ENCODE results near the gene ANKRD11.
"Not testable (repeated sequence)": the region's sequence is repeated elsewhere in the genome, so short reads cannot be mapped to it uniquely, and the experiment has no call there.

Gene ANKRD11

DNA sequence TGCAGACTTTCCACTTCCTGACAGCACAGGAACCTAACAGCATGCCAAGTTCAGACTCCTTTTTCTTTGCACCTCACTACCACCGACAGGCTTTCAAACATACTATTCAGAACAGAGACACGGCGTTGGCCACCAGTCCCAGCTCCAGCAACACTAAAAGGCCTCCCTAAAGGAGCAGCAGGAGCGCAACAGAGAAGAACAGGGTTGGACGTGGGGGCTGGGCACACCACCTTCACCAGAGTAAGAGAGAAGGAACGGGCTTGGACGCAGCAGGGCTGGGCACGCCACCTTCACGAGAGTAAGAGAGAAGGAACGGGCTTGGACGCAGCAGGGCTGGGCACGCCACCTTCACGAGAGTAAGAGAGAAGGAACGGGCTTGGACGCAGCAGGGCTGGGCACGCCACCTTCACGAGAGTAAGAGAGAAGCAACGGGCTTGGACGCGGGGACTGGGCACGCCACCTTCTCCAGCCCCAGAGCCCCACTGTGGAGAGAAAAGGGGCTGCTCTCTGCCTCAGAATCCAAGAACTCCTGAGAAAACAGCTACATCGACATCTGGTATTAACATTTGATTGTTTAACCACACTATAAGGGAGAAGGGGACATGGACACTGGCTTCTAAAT lies 56.9 kb downstream of the ANKRD11 start:
- DNase-seq (ENCODE audit: low read depth in 3 of 3, low spot score in 1 of 3) = not testable (repeated sequence)

DNA sequence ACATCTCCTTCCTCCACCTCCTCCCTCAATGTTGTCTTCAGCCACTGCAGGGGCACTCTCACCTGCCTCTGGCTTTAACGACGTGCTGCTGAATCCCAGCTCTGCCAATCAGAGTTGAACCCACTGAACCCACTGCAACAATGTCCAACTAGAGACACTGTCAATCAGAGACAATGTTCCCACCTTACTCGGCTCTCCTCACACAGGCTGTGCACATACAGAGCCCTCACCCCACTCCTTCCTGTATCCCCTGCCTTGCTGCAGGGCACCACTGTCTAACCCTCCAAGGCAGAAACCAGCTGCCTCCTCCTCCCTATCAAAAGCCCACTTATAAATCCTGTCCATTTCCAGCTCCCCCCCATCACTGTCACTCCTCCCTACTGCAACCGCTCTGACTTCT lies 58.7 kb downstream of the ANKRD11 start:
- DNase-seq (ENCODE audit: low read depth in 3 of 3, low spot score in 1 of 3) = no peak

DNA sequence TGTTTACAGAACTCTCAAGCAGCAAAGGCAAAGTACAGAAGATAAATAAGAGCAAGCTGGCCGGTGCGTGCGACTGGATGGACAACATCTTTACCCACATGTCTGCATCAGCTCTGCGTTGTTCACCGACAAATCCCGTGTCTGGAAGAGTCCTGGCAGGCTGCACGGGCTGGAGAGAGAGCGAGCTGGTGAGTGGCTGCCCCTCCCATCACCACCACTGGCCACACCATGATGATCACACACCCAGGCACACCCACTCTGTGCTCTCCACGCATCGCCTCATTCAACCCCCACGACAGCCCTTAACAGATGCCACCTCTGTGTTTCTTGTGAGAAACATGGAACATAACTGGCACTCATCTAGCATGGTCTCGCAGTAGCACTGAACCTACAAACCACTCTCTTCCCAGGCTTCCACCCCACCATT lies 59.2 kb downstream of the ANKRD11 start:
- no peak for DNase-seq (ENCODE audit: low read depth in 3 of 3, low spot score in 1 of 3)

- no peak for DNase-seq (ENCODE audit: low read depth in 3 of 3, low spot score in 1 of 3)
Measured at GRCh38 chr16:89430436-89431157, 59.8 kb downstream of the ANKRD11 start.

GRCh38 chr16:89428605-89429004 lies 61.8 kb downstream of the ANKRD11 start:
- not testable (repeated sequence) for DNase-seq (ENCODE audit: low read depth in 3 of 3, low spot score in 1 of 3)

- no peak for DNase-seq (ENCODE audit: low read depth in 3 of 3, low spot score in 1 of 3)
Measured at GRCh38 chr16:89426736-89427530, 63.4 kb downstream of the ANKRD11 start.

GRCh38 chr16:89425523-89425922 lies 64.8 kb downstream of the ANKRD11 start:
- DNase-seq (ENCODE audit: low read depth in 3 of 3, low spot score in 1 of 3) = no peak

DNA sequence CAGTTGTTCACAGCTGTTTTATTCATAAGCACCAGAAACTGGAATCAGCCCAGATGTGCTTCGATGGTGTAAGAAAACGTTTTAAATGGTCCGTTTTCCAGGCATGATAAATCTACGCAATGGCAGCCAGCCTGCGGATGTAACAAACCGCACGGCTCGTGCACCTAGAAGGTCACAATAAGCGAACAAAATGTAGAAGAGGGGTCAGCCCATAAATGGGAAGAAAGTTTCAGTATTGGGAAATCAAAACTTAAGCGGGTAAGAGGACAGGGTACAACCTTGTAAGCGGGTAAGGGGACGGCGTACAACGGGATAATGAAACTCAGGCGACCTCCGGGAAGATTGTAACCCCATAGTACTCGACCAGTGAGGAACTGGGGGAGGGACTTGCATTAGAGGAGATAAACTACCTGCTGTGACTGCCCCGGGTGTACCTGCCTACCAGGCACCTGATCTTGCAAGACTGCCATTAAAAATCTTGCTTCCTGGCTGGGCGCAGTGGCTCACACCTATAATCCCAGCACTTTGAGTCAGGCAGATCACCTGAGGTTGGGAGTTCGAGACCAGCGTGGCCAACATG lies 66.6 kb downstream of the ANKRD11 start:
- no peak for DNase-seq (ENCODE audit: low read depth in 3 of 3, low spot score in 1 of 3)

DNA sequence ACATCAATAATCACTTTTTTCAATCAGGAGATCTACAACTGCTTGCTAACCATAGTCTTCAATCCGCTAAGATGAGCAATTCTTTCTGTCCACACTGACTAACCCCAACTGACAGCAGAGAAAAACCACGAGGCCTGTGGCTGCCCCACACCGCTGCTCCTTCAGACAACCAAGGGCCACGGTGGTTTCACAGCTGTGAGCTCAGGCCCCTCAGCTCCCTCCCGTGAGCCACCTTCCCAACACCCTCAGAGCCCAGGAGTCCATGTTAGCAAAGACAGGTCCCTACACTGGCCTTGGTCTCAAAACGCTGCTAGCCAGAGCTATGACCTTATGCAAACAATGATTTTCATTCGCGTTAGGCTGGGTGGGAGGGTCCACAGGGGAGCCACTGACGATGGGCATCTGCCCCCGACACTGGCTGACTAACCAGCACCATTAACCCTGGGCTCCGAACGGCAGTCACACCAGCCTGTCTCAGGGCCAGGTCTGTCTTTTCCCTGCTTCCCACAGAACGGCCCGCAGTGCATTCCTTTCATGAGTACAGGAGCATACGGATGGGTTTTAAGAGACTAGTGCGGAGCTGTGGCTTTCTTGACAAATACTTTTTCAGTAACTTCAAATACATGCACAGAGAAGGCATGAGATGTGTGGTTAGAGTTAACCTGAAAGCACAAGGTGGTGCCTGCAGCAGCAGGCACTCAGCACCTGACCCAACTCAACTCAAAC lies 67.3 kb downstream of the ANKRD11 start:
- DNase-seq (ENCODE audit: low read depth in 3 of 3, low spot score in 1 of 3) = no peak

- DNase-seq (ENCODE audit: low read depth in 3 of 3, low spot score in 1 of 3) = no peak
Measured at GRCh38 chr16:89422527-89422904, 67.8 kb downstream of the ANKRD11 start.

- DNase-seq (ENCODE audit: low read depth in 3 of 3, low spot score in 1 of 3) = not testable (repeated sequence)
Measured at GRCh38 chr16:89421300-89421699, 69.1 kb downstream of the ANKRD11 start.

- no peak for DNase-seq (ENCODE audit: low read depth in 3 of 3, low spot score in 1 of 3)
Measured at GRCh38 chr16:89420204-89420603, 70.2 kb downstream of the ANKRD11 start.

DNA sequence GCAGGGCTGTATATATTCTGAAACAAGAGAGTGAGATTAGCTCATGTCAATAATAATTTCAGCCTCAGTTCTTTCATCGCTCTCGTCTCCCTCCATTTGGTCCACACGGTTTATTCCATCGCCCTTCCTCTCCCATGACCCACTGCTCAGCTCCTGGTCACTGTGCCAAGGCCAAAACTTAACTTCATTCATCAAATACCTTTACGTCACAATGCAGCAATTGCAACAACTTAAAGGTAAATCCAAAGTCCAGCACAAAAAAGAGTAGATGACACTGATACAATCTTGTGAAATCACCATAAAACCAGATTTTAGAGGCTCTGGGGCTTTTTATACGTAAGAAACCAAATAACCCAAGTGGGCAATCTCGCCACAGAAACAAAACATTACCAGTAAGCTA lies 72.0 kb downstream of the ANKRD11 start:
- no peak for DNase-seq (ENCODE audit: low read depth in 3 of 3, low spot score in 1 of 3)

DNA sequence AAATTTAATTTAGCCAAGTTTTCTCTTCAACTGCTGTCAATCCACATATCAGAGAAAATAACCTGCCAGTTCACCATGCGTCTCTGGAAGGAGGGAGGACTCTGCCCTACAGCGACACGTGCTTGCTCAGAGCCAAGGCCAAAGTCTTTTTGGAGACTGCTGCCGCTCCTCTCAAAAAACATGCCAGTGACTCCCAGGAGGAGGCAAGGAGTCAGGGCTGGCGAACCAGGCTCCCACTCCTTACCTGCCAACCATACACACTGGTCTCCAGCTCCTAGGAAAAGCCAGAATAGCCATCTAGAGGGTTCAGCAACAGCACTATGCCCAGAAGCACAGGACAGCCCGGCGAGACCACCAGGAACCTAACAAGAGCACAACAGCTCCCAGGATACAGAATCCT lies 73.0 kb downstream of the ANKRD11 start:
- DNase-seq (ENCODE audit: low read depth in 3 of 3, low spot score in 1 of 3) = no peak

GRCh38 chr16:89413811-89414585 lies 76.4 kb downstream of the ANKRD11 start:
- DNase-seq (ENCODE audit: low read depth in 3 of 3, low spot score in 1 of 3) = no peak

- DNase-seq (ENCODE audit: low read depth in 3 of 3, low spot score in 1 of 3) = no peak
Measured at GRCh38 chr16:89412811-89413210, 77.5 kb downstream of the ANKRD11 start.

DNA sequence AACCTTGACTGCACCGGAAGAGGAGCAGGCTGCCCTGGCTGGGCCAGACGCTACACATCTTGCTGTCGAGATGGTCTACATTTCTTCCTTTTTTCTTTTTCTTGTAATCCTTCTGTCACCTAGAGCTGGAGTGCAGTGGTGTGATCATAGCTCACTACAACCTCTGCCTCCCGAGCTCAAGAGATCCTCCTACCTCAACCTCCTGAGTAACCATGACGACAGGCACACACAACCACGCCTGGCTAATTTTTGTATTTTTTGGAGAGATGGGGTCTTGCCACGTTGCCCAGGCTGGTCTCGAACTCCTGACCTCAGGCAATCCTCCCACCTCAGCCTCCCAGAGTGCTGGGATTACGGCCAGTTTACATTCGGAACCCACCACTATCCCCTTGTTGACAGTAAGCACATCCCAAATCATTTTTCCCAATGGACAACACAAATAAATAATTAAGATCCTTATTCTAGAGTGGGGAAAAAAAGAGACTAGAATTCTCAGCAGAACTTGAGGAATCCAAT lies 79.0 kb downstream of the ANKRD11 start:
- no peak for DNase-seq (ENCODE audit: low read depth in 3 of 3, low spot score in 1 of 3)

GRCh38 chr16:89410794-89411309 lies 79.5 kb downstream of the ANKRD11 start:
- DNase-seq (ENCODE audit: low read depth in 3 of 3, low spot score in 1 of 3) = no peak

- DNase-seq (ENCODE audit: low read depth in 3 of 3, low spot score in 1 of 3) = no peak
Measured at GRCh38 chr16:89410322-89410721, 80.0 kb downstream of the ANKRD11 start.

All from stimulated activated CD4-positive, alpha-beta T cell treated with anti-CD3 and anti-CD28 coated beads, TNF-alpha, amount 100 ng/mL, for 1 hour (primary cell).